WTC11 (cell line): ENCODE results near the gene GPR18. TPM values are rescaled to one million over a fixed set of nuclear protein-coding genes. Genes with fewer than 3 reads are reported as not detected.

ENCODE experiments used
- ATAC-seq: fragments of 200-7000 bp; cut with Tn5 transposase; 2 replicates; pipeline ENCODE4 v1.10.0; 2021; ENCODE audit warnings: mild to moderate bottlenecking, moderate library complexity
- CTCF ChIA-PET: fragments of 300-600 bp; sonication (Branson Sonifier 250); formaldehyde crosslinking; loops from one replicate; lab custom pipeline; 2021; ENCODE audit warnings: antibody characterized with exemption; lab: Charles Lee
- POLR2A ChIA-PET: fragments of 350-600 bp; sonication (Branson Sonifier 250); formaldehyde crosslinking; loops from one replicate; lab custom pipeline; 2021; ENCODE audit warnings: antibody characterized with exemption; lab: Charles Lee
- DNase-seq: peaks from one replicate; pipeline ENCODE4 v3.0.0; 2021; ENCODE audit warnings: low spot score
- H3K27ac Mint-ChIP-seq: 2 replicates; pipeline ENCODE4 v1.8.0; 2021; ENCODE audit warnings: mixed read lengths
- H3K27me3 Mint-ChIP-seq: 2 replicates; pipeline ENCODE4 v1.8.0; 2021; ENCODE audit warnings: low read depth, mild to moderate bottlenecking, moderate library complexity, mixed read lengths
- H3K36me3 Mint-ChIP-seq: 2 replicates; pipeline ENCODE4 v1.8.0; 2021; ENCODE audit warnings: mixed read lengths
- H3K4me1 Mint-ChIP-seq: 2 replicates; pipeline ENCODE4 v1.8.0; 2022; ENCODE audit warnings: mixed read lengths
- H3K4me3 Mint-ChIP-seq: 2 replicates; pipeline ENCODE4 v1.8.0; 2021; ENCODE audit warnings: mild to moderate bottlenecking, moderate library complexity, mixed read lengths
- H3K9me3 Mint-ChIP-seq: 2 replicates; pipeline ENCODE4 v1.8.0; 2021; ENCODE audit warnings: mixed read lengths
- CBFB ChIP-seq: sonication (generic); formaldehyde crosslinking; IDR thresholded peaks from 2 replicates; pipeline ENCODE4 v1.8.1; 2022; ENCODE audit warnings: mild to moderate bottlenecking, low read depth, missing genetic modification reagents
- GTF2I ChIP-seq: fragments of 250-450 bp; sonication (Bioruptor Pico); conservative IDR thresholded peaks from 2 replicates; pipeline ENCODE4 v1.4.0; 2021; ENCODE audit warnings: mild to moderate bottlenecking
- MYBL2 ChIP-seq: sonication (generic); formaldehyde crosslinking; IDR thresholded peaks from 2 replicates; pipeline ENCODE4 v1.8.1; 2023; ENCODE audit warnings: mild to moderate bottlenecking, moderate library complexity, missing genetic modification reagents
- NFATC4 ChIP-seq: fragments of 250-450 bp; sonication (Bioruptor Pico); IDR thresholded peaks from 2 replicates; pipeline ENCODE4 v1.9.0; 2021; ENCODE audit warnings: mild to moderate bottlenecking
- PRRX2 ChIP-seq: fragments of 250-450 bp; sonication (Bioruptor Pico); IDR thresholded peaks from 2 replicates; pipeline ENCODE4 v1.8.0; 2021; ENCODE audit warnings: mild to moderate bottlenecking
- RELA ChIP-seq: sonication (generic); formaldehyde crosslinking; IDR thresholded peaks from 2 replicates; pipeline ENCODE4 v1.8.1; 2022; ENCODE audit warnings: missing genetic modification reagents, mild to moderate bottlenecking, borderline replicate concordance
- SMAD4 ChIP-seq: sonication (generic); formaldehyde crosslinking; IDR thresholded peaks from 2 replicates; pipeline ENCODE4 v1.8.0; 2022; ENCODE audit warnings: mild to moderate bottlenecking, missing genetic modification reagents
- TEAD4 ChIP-seq: sonication (generic); formaldehyde crosslinking; IDR thresholded peaks from 2 replicates; pipeline ENCODE4 v1.8.0; 2022; ENCODE audit warnings: mild to moderate bottlenecking, missing genetic modification reagents
- ZNF232 ChIP-seq: sonication (generic); formaldehyde crosslinking; IDR thresholded peaks from 2 replicates; pipeline ENCODE4 v1.8.0; 2022; ENCODE audit warnings: mild to moderate bottlenecking, missing genetic modification reagents
- ZNF317 ChIP-seq: sonication (generic); formaldehyde crosslinking; IDR thresholded peaks from 2 replicates; pipeline ENCODE4 v1.8.1; 2023; ENCODE audit warnings: low read depth, mild to moderate bottlenecking, moderate library complexity, missing genetic modification reagents, borderline replicate concordance
- ZNF671 ChIP-seq: fragments of 250-450 bp; sonication (Bioruptor Pico); IDR thresholded peaks from 2 replicates; pipeline ENCODE4 v1.8.0; 2021; ENCODE audit warnings: mild to moderate bottlenecking
- total RNA-seq: library from RNA; stranded (reverse); gene quantifications from 3 replicates; pipeline ENCODE4 v1.2.3, GENCODE V29; 2021
- TF ChIP-seq, protein P1 (sequence below): sonication (generic); formaldehyde crosslinking; IDR thresholded peaks from 2 replicates; pipeline ENCODE4 v1.8.0; 2022; ENCODE audit warnings: missing genetic modification reagents
- TF ChIP-seq, protein P2 (sequence below): fragments of 250-450 bp; sonication (Bioruptor Pico); IDR thresholded peaks from 2 replicates; pipeline ENCODE4 v1.9.0; 2021; ENCODE audit warnings: mild to moderate bottlenecking, borderline replicate concordance
- TF ChIP-seq, protein P3 (sequence below): fragments of 250-450 bp; sonication (Bioruptor Pico); IDR thresholded peaks from 2 replicates; pipeline ENCODE4 v1.9.0; 2021; ENCODE audit warnings: mild to moderate bottlenecking
- TF ChIP-seq, protein P4 (sequence below): sonication (generic); formaldehyde crosslinking; IDR thresholded peaks from 2 replicates; pipeline ENCODE4 v1.8.0; 2023; ENCODE audit warnings: missing genetic modification reagents

The GPR18 gene
- total RNA-seq, 1 experiment from 2014 or later = 0.09 TPM

GRCh38 chr13:99215184-99215830 is 42.9 kb downstream of the GPR18 start (continued):
- TF ChIP-seq, protein P1, sequence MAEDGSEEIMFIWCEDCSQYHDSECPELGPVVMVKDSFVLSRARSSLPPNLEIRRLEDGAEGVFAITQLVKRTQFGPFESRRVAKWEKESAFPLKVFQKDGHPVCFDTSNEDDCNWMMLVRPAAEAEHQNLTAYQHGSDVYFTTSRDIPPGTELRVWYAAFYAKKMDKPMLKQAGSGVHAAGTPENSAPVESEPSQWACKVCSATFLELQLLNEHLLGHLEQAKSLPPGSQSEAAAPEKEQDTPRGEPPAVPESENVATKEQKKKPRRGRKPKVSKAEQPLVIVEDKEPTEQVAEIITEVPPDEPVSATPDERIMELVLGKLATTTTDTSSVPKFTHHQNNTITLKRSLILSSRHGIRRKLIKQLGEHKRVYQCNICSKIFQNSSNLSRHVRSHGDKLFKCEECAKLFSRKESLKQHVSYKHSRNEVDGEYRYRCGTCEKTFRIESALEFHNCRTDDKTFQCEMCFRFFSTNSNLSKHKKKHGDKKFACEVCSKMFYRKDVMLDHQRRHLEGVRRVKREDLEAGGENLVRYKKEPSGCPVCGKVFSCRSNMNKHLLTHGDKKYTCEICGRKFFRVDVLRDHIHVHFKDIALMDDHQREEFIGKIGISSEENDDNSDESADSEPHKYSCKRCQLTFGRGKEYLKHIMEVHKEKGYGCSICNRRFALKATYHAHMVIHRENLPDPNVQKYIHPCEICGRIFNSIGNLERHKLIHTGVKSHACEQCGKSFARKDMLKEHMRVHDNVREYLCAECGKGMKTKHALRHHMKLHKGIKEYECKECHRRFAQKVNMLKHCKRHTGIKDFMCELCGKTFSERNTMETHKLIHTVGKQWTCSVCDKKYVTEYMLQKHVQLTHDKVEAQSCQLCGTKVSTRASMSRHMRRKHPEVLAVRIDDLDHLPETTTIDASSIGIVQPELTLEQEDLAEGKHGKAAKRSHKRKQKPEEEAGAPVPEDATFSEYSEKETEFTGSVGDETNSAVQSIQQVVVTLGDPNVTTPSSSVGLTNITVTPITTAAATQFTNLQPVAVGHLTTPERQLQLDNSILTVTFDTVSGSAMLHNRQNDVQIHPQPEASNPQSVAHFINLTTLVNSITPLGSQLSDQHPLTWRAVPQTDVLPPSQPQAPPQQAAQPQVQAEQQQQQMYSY (CRISPR knock-in tag) = no peak
- TF ChIP-seq CBFB (CRISPR knock-in tag) = no peak
- TF ChIP-seq, all 79 proteins: peak for 0

GRCh38 chr13:99214731-99215130 is 43.4 kb downstream of the GPR18 start:
- H3K27me3 Mint-ChIP-seq = no peaks in the 10 kb centered on the region
- H3K36me3 Mint-ChIP-seq = no peaks in the 10 kb centered on the region
- DNase-seq (no peak), ATAC-seq (no peak)
- POLR2A ChIA-PET = no interaction called here
- H3K4me1 Mint-ChIP-seq = peaks cover 45% of the 10 kb centered on the region
- no peak for TF ChIP-seq ZNF232 (CRISPR knock-in tag)
- H3K9me3 Mint-ChIP-seq = no peaks in the 10 kb centered on the region
- CTCF ChIA-PET = interaction anchor here (0.8 to 1.9 kb wide), 5 partner anchors 13 to 173 kb away, joined by 3 to 10 read pairs (median 3); no protein-coding TSS in a partner anchor
- H3K4me3 Mint-ChIP-seq = no peak overlapping the region
- H3K27ac Mint-ChIP-seq = peak overlapping the region; percentile 52; the same call in 1 of the 2 replicates

GRCh38 chr13:99214232-99214631 is 43.9 kb downstream of the GPR18 start:
- peak overlapping the region; percentile 71 for H3K27ac Mint-ChIP-seq

More at GRCh38 chr13:99214232-99214631, 43.9 kb downstream of the GPR18 start:
- H3K4me1 Mint-ChIP-seq = peaks cover 45% of the 10 kb centered on the region
- ATAC-seq (peak; percentile 60), DNase-seq (no peak)
- TF ChIP-seq, protein P2, sequence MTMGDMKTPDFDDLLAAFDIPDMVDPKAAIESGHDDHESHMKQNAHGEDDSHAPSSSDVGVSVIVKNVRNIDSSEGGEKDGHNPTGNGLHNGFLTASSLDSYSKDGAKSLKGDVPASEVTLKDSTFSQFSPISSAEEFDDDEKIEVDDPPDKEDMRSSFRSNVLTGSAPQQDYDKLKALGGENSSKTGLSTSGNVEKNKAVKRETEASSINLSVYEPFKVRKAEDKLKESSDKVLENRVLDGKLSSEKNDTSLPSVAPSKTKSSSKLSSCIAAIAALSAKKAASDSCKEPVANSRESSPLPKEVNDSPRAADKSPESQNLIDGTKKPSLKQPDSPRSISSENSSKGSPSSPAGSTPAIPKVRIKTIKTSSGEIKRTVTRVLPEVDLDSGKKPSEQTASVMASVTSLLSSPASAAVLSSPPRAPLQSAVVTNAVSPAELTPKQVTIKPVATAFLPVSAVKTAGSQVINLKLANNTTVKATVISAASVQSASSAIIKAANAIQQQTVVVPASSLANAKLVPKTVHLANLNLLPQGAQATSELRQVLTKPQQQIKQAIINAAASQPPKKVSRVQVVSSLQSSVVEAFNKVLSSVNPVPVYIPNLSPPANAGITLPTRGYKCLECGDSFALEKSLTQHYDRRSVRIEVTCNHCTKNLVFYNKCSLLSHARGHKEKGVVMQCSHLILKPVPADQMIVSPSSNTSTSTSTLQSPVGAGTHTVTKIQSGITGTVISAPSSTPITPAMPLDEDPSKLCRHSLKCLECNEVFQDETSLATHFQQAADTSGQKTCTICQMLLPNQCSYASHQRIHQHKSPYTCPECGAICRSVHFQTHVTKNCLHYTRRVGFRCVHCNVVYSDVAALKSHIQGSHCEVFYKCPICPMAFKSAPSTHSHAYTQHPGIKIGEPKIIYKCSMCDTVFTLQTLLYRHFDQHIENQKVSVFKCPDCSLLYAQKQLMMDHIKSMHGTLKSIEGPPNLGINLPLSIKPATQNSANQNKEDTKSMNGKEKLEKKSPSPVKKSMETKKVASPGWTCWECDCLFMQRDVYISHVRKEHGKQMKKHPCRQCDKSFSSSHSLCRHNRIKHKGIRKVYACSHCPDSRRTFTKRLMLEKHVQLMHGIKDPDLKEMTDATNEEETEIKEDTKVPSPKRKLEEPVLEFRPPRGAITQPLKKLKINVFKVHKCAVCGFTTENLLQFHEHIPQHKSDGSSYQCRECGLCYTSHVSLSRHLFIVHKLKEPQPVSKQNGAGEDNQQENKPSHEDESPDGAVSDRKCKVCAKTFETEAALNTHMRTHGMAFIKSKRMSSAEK (CRISPR knock-in tag) = no peak
- TF ChIP-seq, protein P3, sequence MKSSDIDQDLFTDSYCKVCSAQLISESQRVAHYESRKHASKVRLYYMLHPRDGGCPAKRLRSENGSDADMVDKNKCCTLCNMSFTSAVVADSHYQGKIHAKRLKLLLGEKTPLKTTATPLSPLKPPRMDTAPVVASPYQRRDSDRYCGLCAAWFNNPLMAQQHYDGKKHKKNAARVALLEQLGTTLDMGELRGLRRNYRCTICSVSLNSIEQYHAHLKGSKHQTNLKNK (CRISPR knock-in tag) = no peak
- TF ChIP-seq SMAD4 = no peak
- TF ChIP-seq ZNF671 (CRISPR knock-in tag) = no peak
- TF ChIP-seq PRRX2 = no peak
- no peak for TF ChIP-seq NFATC4 (CRISPR knock-in tag)
- TF ChIP-seq TEAD4 (CRISPR knock-in tag) = no peak
- no peak for TF ChIP-seq MYBL2 (CRISPR knock-in tag)
- no peak for TF ChIP-seq RELA (CRISPR knock-in tag)
- no peak for TF ChIP-seq CBFB (CRISPR knock-in tag)
- TF ChIP-seq, protein P4, sequence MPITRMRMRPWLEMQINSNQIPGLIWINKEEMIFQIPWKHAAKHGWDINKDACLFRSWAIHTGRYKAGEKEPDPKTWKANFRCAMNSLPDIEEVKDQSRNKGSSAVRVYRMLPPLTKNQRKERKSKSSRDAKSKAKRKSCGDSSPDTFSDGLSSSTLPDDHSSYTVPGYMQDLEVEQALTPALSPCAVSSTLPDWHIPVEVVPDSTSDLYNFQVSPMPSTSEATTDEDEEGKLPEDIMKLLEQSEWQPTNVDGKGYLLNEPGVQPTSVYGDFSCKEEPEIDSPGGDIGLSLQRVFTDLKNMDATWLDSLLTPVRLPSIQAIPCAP (CRISPR knock-in tag) = no peak
- no peak for TF ChIP-seq ZNF317 (CRISPR knock-in tag)
- no peak for TF ChIP-seq GTF2I (CRISPR knock-in tag)
- no peaks in the 10 kb centered on the region for H3K9me3 Mint-ChIP-seq
- no peaks in the 10 kb centered on the region for H3K27me3 Mint-ChIP-seq
- ChIA-PET CTCF (interaction anchor here (0.8 to 1.9 kb wide), 3 partner anchors 37 to 173 kb away, joined by 3 to 10 read pairs (median 4); no protein-coding TSS in a partner anchor), POLR2A (no interaction called here)
- no peak overlapping the region; the same call in 1 of the 2 replicates for H3K4me3 Mint-ChIP-seq
- H3K36me3 Mint-ChIP-seq = no peaks in the 10 kb centered on the region
